Measurements from ENCODE around the gene UBXN7.

The UBXN7 gene

GRCh38 chr3:196315821-196316220 is 116.4 kb downstream of the UBXN7 start:
- TF ChIP-seq ZNF565 (CRISPR knock-in tag; conservative IDR thresholded peaks at IDR 0.05; ENCODE audit: low read depth) (no peak), OSR1 (CRISPR knock-in tag; IDR thresholded peaks at IDR 0.05) (no peak), ARNTL (CRISPR knock-in tag; IDR thresholded peaks at IDR 0.05; ENCODE audit: borderline replicate concordance, low read depth) (no peak), TSHZ2 (CRISPR knock-in tag; IDR thresholded peaks at IDR 0.05) (no peak), ZFP3 (CRISPR knock-in tag; IDR thresholded peaks at IDR 0.05) (no peak), ZFP30 (CRISPR knock-in tag; IDR thresholded peaks at IDR 0.05) (no peak), PATZ1 (CRISPR knock-in tag; IDR thresholded peaks at IDR 0.05; ENCODE audit: borderline replicate concordance) (no peak), CREB5 (CRISPR knock-in tag; IDR thresholded peaks at IDR 0.05; ENCODE audit: low read depth) (no peak), CSRNP3 (CRISPR knock-in tag; IDR thresholded peaks at IDR 0.05) (no peak), ZC3H10 (CRISPR knock-in tag; IDR thresholded peaks at IDR 0.05) (no peak), GLIS3 (CRISPR knock-in tag; IDR thresholded peaks at IDR 0.05) (no peak), POU6F1 (CRISPR knock-in tag; IDR thresholded peaks at IDR 0.05; ENCODE audit: borderline replicate concordance, low read depth) (no peak), RARB (CRISPR knock-in tag; IDR thresholded peaks at IDR 0.05) (no peak), TCF4 (CRISPR knock-in tag; IDR thresholded peaks at IDR 0.05; ENCODE audit: borderline replicate concordance) (no peak), ISL1 (CRISPR knock-in tag; IDR thresholded peaks at IDR 0.05) (no peak), CSDC2 (CRISPR knock-in tag; IDR thresholded peaks at IDR 0.05) (no peak), TOX (CRISPR knock-in tag; IDR thresholded peaks at IDR 0.05; ENCODE audit: borderline replicate concordance) (no peak), PPARA (CRISPR knock-in tag; IDR thresholded peaks at IDR 0.05; ENCODE audit: borderline replicate concordance) (no peak), ESRRG (CRISPR knock-in tag; IDR thresholded peaks at IDR 0.05) (no peak), BACH2 (CRISPR knock-in tag; IDR thresholded peaks at IDR 0.05; ENCODE audit: borderline replicate concordance) (no peak)
- ATAC-seq, result no peak

GRCh38 chr3:196314597-196314996 is 117.6 kb downstream of the UBXN7 start:
- no peak for ATAC-seq
- no peak for TF ChIP-seq ZFP30 (CRISPR knock-in tag; IDR thresholded peaks at IDR 0.05)
- TF ChIP-seq SNAI2 (CRISPR knock-in tag; IDR thresholded peaks at IDR 0.05), result no peak
- TF ChIP-seq ESRRG (CRISPR knock-in tag; IDR thresholded peaks at IDR 0.05), result no peak
- TF ChIP-seq ZNF8 (CRISPR knock-in tag; IDR thresholded peaks at IDR 0.05), result no peak
- TF ChIP-seq TCF4 (CRISPR knock-in tag; IDR thresholded peaks at IDR 0.05; ENCODE audit: borderline replicate concordance), result no peak
- TF ChIP-seq ZNF70 (CRISPR knock-in tag; IDR thresholded peaks at IDR 0.05), result no peak
- no peak for TF ChIP-seq CREB5 (CRISPR knock-in tag; IDR thresholded peaks at IDR 0.05; ENCODE audit: low read depth)
- TF ChIP-seq POU6F1 (CRISPR knock-in tag; IDR thresholded peaks at IDR 0.05; ENCODE audit: borderline replicate concordance, low read depth), result no peak
- TF ChIP-seq ZNF565 (CRISPR knock-in tag; conservative IDR thresholded peaks at IDR 0.05; ENCODE audit: low read depth), result no peak
- no peak for TF ChIP-seq BACH2 (CRISPR knock-in tag; IDR thresholded peaks at IDR 0.05; ENCODE audit: borderline replicate concordance)
- no peak for TF ChIP-seq CSRNP3 (CRISPR knock-in tag; IDR thresholded peaks at IDR 0.05)
- TF ChIP-seq CSDC2 (CRISPR knock-in tag; IDR thresholded peaks at IDR 0.05), result no peak
- no peak for TF ChIP-seq PATZ1 (CRISPR knock-in tag; IDR thresholded peaks at IDR 0.05; ENCODE audit: borderline replicate concordance)
- TF ChIP-seq GLIS3 (CRISPR knock-in tag; IDR thresholded peaks at IDR 0.05), result no peak

Measured in SK-N-SH treated with all-trans-retinoic acid at 6 μM for 48 hours (cell line).